Smooth muscle cell of the brain vasculature (primary cell): ENCODE measurements around the gene CSTF3.
A peak's percentile ranks its signal among the peaks of the same experiment; 100 is the strongest.
"Not testable (repeated sequence)": the region's sequence is repeated elsewhere in the genome, so short reads cannot be mapped to it uniquely, and the experiment has no call there.

ENCODE experiments used
- DNase-seq: peaks from one replicate; pipeline ENCODE4 v3.0.0-alpha.2; 2012; ENCODE audit warnings: low read depth, low spot score

CSTF3 gene

DNA sequence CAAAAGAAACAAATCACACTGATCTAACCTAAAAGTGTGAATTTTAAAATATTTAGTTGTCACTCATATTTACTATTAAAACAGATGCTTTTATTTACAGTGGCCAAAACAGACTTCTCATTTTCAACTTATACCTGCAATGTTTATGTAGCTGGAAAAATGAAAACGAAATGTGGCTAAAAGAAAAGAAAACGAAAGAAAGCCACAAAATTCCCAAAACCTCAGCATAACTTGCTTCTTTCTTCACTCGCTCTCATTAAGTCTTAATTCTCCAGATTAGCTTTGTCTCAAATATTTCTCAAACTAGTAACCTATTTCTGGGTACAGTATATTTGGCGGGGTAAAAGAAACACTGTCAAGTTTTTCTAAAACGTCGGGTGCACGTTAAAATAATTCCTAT is 693 bp downstream of the CSTF3 start:
- DNase-seq: no peak

DNA sequence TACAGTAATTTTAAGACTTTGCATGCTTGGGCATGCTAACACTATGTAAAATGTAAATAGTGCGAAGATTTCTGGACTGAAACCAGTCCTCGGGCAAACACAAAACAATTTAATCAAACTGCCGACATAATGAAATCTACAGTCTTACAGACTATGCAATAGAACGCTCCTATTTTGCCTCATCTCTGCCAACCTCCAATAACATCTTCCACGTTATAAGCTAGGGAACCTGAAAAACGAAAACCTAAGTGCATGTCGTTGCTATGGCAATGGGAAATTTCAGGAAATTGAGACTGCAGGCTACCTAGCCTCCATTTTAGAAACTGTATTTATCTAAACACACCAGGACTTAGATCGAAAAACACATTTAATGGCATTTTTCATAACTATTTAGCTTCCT is 1.1 kb downstream of the CSTF3 start:
- no peak for DNase-seq

- DNase-seq: not testable (repeated sequence)
Observed at GRCh38 chr11:33159378-33159867, 1.9 kb downstream of the CSTF3 start.

DNA sequence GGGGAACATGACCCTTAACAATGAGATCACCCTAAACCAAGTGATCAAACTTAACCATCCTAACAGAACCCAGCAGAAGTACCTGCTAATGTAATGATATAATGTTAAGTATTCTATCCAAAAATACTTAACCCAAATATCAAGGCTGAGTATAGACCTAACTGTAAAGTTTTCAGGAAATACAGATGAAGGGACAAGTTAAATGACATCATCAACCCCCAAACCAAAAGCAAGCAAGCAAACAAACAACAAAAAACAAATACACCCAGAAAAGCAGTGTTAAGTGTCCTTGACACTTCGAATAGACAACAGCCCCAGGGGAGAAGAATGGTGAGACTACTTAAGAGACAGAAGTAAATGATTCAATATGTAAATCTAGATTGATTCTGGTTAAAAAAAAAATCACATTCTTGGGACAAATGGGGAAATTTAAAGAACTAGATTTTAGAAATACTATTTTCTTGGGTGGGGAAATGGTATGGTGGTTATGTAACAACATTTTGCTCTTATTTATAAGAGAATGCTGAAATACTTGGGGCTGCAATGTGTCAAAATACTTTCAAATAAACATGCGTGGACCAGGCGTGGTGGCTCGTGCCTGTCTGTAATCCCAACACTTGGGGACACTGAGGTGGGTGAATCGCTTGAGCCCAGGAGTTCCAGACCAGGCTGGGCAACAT is 2.5 kb downstream of the CSTF3 start:
- no peak for DNase-seq

GRCh38 chr11:33157103-33158027 is 3.9 kb downstream of the CSTF3 start:
- DNase-seq: no peak

DNA sequence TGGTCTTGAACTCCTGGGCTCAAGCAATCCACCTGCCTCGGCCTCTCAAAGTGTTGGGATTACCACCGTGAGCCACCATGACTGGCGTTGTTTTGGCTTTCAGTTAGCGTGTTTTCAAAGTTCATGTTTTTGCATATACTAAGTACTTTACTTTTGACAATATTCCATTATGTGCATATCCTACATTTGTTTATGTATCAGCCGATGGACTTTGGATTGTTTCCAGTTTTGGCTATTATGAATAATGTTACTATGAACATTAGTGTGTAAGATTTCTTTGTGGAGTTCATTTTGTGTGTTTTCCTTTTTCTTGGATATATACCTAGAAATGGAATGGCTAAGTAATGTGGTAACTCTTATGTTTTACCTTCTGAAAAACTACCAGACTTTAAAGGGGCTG is 9.9 kb downstream of the CSTF3 start:
- DNase-seq: no peak

DNA sequence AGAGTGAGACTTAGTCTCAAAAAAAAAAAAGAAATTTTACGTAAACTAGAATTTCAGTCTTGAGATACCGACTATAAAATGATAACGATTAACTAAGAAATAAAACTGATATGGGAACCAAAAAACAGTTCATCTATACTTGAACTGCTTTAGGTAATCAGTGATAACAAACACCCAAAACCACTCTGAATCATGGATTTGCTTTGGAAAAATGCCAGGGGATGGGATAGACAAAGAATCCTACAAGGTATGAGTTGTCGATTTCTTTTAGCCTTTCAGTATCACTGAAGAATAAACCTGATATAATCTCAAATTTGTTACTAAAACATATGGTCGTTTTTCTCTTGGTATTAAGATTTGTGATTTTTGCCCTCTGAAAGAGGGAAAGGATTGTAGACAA is 13.7 kb downstream of the CSTF3 start:
- no peak for DNase-seq

DNA sequence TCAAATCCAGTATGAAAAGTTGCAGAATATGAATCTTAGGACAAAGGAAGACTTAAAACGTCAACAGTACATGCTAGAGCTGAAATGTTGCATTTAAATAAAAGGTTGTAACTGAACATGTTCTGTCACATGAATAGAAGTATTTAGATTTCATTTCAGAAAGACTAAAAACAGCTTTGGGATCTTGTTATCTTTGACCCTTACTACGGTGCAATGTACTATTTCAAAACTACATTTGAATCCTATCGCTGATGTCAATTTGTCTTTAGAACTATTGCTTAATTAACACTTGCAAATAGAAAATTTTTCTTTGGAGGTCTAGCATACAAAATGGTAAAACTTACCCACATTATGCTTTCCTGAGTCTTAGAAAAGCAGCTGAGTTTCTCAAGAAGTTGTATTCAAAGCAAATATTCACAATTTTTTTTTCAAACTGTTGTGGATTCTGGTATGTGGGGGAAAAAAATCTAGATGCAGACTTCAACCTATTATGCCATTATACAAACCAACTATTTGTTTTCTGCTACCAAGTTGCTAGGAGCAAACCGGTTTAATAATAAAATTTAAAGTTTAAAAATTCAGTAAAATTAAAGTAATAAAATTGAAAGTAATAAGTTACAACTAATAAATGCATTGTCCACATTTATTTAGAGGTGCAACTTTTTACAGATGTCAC is 25.4 kb downstream of the CSTF3 start:
- DNase-seq: no peak

DNA sequence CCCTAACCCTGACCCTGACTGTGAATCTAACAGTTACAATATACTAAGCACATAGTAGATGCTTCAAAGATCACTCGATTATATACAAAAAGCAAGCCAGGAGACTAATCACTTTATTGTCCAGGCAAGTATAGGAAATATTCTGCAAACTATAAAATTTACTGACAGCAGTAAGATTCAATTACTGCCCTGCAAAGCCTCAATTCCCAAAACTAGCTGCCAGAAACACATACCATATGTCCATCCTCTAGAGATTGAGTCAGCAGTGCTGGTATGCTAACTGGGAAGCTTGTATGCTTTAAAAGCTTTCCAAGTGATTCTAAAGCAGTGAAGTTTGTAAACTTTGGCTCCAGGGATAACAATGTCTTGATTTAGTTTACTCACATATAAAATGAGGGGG is 26.1 kb downstream of the CSTF3 start:
- DNase-seq: peak; percentile 12

DNA sequence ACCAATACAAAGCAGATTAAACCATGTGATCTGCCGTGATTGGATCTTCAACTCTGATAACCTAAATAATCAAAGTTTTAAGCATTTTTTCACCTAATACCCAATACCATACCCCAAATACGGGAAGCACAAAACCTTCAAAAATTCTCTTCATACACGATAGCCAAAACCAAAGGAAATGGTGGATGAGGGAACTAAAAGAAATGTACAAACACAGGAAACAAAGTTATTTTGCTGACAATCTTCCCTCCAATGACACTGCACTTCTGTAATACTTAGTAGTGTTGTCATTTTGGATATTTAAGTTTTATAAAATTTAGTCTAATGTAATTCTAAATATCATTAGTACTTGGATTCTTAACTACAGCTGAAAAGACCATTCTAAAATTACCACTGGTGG is 27.0 kb downstream of the CSTF3 start:
- DNase-seq: no peak

DNA sequence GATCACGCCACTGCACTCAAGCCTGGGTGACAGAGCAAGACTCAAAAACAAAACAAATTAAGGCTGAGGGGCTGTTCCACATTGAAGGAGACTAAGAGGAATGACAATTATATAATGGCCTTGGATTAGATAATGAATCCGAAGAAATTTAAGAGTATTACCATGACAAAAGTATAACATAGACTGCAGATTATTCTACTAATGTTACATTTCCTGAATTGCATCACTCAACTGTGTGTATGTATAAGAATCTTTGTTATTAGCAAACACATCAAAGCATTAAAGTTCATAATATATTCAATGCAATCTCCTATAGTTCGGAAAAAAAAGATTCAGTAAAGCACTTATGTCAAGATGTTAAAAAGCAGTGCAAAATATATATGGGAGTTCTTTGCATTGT is 27.5 kb downstream of the CSTF3 start:
- DNase-seq: no peak

- DNase-seq: no peak
Observed at GRCh38 chr11:33132510-33132909, 28.8 kb downstream of the CSTF3 start.

DNA sequence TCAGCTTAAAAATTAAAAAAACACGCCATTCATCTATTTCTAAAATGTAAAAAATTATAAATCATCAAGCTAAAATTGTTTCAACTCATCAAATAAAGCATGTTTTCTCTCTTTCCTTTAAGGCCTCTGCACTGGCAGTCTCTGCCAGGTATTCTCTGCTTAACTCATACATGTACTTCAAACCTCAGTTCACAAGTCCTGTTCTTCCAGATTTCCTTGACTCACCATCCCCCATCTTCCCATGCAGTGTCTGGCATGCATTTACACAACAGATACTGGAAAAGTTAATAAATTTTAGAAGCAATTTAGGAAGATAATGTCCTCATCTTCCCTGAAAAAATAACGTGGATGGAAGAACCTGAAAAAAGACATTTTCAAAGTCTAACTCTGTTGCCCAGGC is 32.5 kb downstream of the CSTF3 start:
- no peak for DNase-seq

- no peak for DNase-seq
Observed at GRCh38 chr11:33125611-33126010, 35.7 kb downstream of the CSTF3 start.

DNA sequence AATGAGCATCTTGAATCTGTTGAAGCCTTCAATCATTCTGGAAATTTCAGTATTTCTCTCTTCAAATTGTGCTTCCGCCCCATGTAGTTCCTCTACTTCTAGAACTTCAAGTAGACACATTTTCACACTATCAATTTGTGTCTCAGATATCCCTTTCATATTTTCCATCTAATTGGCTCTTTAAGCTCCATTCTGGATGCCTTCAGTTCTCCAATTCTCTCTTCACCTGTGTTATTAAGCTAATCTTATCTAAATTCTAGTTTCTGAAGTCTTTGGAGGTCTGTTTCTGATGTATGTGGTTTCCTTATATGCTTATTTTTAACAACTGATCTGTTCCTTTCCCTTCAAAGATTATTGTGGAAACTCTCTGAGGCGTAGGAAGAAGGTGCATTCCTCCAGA is 36.3 kb downstream of the CSTF3 start:
- DNase-seq: no peak

- DNase-seq: not testable (repeated sequence)
Observed at GRCh38 chr11:33122696-33123095, 38.6 kb downstream of the CSTF3 start.

- no peak for DNase-seq
Observed at GRCh38 chr11:33116535-33116934, 44.7 kb downstream of the CSTF3 start.

GRCh38 chr11:33110083-33110482 is 51.2 kb downstream of the CSTF3 start:
- DNase-seq: no peak

- no peak for DNase-seq
Observed at GRCh38 chr11:33109294-33109895, 51.9 kb downstream of the CSTF3 start.

DNA sequence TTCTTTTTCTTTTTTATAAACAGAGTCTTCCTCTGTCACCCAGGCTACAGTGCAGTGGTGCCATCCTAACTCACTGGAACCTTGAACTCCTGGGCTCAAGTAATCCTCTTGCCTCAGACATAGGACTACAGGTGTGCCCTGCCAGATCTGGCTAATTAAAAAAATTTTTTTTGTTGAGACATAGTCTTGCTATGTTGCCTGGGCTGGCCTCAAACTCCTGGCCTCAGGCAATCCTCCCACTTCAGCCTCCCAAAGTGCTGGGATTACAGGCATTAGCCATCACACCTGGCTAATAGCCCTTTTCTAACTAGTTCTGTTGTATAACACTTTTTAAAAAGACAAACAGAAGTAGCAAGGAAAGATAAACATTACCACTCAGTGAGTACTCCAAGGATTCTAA is 57.4 kb downstream of the CSTF3 start:
- DNase-seq: no peak

DNA sequence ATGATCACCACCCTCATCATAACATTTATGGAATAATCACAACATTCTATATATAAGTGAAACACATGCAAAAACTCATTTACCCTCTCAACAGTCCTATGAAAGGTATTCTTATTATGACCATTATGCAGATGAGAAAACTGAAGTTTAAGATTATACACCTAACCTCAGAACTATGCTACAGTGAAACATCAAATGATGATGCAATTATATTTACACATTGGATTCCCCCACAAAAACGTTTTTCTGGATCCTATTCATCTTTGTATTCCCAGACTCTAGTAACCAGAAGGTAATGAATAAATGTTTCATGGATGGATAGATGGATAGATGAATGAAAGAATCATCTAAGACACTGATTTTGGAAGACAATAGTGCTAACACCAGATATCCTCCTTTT is 67.1 kb downstream of the CSTF3 start:
- no peak for DNase-seq

GRCh38 chr11:33089776-33090175 is 71.5 kb downstream of the CSTF3 start:
- no peak for DNase-seq
